Measurements from ENCODE around the gene PLSCR1. TPM values are rescaled to one million over a fixed set of nuclear protein-coding genes. Genes with fewer than 3 reads are reported as not detected.

The PLSCR1 gene
- total RNA-seq, 1 experiment from 2014 or later, result 58.1 TPM

DNA sequence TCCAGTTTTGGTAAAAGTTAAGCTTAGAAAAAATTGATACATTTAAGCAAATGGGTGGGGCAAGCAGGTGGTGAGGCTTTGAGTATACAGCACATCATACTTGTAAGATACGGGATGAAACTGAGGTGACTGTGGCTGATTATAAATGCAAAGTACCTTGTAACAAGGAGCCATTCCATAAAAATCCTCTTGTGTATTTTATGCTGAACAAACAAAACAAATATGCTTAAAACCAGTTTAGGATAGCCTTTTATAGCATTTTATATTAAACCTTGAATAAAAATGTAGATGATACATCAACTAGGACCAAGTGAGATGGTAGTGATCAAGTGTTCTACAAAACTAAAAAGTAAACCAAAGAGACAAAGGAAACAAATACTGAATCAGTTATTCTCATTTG, 3.4 kb downstream of the PLSCR1 start (continued):
- TF ChIP-seq ZNF396 (CRISPR knock-in tag; IDR thresholded peaks at IDR 0.05; ENCODE audit: borderline replicate concordance) (no peak), TCF7 (CRISPR knock-in tag; IDR thresholded peaks at IDR 0.05; ENCODE audit: low read depth) (no peak), FOXK1 (CRISPR knock-in tag; IDR thresholded peaks at IDR 0.05) (no peak), NFE2L1 (CRISPR knock-in tag; IDR thresholded peaks at IDR 0.05) (no peak), ETV6 (CRISPR knock-in tag; IDR thresholded peaks at IDR 0.05) (no peak), ZNF423 (CRISPR knock-in tag; IDR thresholded peaks at IDR 0.05) (no peak), JAZF1 (CRISPR knock-in tag; IDR thresholded peaks at IDR 0.05) (no peak), ZNF219 (CRISPR knock-in tag; IDR thresholded peaks at IDR 0.05; ENCODE audit: borderline replicate concordance) (no peak)
- TF ChIP-seq, protein P1, sequence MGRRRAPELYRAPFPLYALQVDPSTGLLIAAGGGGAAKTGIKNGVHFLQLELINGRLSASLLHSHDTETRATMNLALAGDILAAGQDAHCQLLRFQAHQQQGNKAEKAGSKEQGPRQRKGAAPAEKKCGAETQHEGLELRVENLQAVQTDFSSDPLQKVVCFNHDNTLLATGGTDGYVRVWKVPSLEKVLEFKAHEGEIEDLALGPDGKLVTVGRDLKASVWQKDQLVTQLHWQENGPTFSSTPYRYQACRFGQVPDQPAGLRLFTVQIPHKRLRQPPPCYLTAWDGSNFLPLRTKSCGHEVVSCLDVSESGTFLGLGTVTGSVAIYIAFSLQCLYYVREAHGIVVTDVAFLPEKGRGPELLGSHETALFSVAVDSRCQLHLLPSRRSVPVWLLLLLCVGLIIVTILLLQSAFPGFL (CRISPR knock-in tag; IDR thresholded peaks at IDR 0.05; ENCODE audit: borderline replicate concordance), result no peak
- TF ChIP-seq, protein P2, sequence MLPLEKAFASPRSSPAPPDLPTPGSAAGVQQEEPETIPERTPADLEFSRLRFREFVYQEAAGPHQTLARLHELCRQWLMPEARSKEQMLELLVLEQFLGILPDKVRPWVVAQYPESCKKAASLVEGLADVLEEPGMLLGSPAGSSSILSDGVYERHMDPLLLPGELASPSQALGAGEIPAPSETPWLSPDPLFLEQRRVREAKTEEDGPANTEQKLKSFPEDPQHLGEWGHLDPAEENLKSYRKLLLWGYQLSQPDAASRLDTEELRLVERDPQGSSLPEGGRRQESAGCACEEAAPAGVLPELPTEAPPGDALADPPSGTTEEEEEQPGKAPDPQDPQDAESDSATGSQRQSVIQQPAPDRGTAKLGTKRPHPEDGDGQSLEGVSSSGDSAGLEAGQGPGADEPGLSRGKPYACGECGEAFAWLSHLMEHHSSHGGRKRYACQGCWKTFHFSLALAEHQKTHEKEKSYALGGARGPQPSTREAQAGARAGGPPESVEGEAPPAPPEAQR (CRISPR knock-in tag; IDR thresholded peaks at IDR 0.05), result no peak
- TF ChIP-seq, protein P3, sequence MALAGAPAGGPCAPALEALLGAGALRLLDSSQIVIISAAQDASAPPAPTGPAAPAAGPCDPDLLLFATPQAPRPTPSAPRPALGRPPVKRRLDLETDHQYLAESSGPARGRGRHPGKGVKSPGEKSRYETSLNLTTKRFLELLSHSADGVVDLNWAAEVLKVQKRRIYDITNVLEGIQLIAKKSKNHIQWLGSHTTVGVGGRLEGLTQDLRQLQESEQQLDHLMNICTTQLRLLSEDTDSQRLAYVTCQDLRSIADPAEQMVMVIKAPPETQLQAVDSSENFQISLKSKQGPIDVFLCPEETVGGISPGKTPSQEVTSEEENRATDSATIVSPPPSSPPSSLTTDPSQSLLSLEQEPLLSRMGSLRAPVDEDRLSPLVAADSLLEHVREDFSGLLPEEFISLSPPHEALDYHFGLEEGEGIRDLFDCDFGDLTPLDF (CRISPR knock-in tag; IDR thresholded peaks at IDR 0.05), result no peak

DNA sequence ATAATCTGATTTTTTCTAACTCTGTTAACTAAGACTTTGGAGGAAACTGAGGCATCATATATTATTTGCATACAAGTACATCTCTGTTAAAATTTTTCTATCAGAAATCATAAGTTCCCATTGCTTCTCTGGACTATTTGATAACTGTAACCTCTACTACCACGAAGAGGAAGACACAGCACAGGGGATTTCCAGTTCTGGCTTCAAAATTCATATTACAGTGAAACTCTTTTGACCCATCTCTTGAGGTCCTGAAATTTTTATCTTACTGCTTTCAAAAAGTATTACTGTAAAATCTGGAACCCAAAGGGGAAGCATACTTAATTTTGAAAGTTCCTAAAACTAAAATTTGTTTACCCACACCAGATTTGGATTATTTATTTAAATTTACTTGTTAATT, 4.2 kb downstream of the PLSCR1 start:
- Mint-ChIP-seq H3K27ac (no peak overlapping the region), H3K36me3 (peaks cover 39% of the 10 kb centered on the region), H3K27me3 (ENCODE audit: low read depth) (no peaks in the 10 kb centered on the region), H3K9me3 (peaks cover 17% of the 10 kb centered on the region), H3K4me1 (peaks cover 49% of the 10 kb centered on the region), H3K4me3 (no peak overlapping the region)
- DNase-seq (ENCODE audit: low spot score) (no peak), ATAC-seq (no peak)
- POLR2A ChIA-PET, result no interaction called here
- CTCF ChIA-PET, result no interaction called here
- TF ChIP-seq, protein P4, sequence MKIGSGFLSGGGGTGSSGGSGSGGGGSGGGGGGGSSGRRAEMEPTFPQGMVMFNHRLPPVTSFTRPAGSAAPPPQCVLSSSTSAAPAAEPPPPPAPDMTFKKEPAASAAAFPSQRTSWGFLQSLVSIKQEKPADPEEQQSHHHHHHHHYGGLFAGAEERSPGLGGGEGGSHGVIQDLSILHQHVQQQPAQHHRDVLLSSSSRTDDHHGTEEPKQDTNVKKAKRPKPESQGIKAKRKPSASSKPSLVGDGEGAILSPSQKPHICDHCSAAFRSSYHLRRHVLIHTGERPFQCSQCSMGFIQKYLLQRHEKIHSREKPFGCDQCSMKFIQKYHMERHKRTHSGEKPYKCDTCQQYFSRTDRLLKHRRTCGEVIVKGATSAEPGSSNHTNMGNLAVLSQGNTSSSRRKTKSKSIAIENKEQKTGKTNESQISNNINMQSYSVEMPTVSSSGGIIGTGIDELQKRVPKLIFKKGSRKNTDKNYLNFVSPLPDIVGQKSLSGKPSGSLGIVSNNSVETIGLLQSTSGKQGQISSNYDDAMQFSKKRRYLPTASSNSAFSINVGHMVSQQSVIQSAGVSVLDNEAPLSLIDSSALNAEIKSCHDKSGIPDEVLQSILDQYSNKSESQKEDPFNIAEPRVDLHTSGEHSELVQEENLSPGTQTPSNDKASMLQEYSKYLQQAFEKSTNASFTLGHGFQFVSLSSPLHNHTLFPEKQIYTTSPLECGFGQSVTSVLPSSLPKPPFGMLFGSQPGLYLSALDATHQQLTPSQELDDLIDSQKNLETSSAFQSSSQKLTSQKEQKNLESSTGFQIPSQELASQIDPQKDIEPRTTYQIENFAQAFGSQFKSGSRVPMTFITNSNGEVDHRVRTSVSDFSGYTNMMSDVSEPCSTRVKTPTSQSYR (CRISPR knock-in tag; IDR thresholded peaks at IDR 0.05), result no peak
- TF ChIP-seq, protein P5, sequence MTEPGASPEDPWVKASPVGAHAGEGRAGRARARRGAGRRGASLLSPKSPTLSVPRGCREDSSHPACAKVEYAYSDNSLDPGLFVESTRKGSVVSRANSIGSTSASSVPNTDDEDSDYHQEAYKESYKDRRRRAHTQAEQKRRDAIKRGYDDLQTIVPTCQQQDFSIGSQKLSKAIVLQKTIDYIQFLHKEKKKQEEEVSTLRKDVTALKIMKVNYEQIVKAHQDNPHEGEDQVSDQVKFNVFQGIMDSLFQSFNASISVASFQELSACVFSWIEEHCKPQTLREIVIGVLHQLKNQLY (CRISPR knock-in tag; IDR thresholded peaks at IDR 0.05), result no peak
- TF ChIP-seq, protein P1 (CRISPR knock-in tag; IDR thresholded peaks at IDR 0.05; ENCODE audit: borderline replicate concordance), result no peak
- no peak for TF ChIP-seq ZNF232 (CRISPR knock-in tag; IDR thresholded peaks at IDR 0.05)
- TF ChIP-seq, protein P6, sequence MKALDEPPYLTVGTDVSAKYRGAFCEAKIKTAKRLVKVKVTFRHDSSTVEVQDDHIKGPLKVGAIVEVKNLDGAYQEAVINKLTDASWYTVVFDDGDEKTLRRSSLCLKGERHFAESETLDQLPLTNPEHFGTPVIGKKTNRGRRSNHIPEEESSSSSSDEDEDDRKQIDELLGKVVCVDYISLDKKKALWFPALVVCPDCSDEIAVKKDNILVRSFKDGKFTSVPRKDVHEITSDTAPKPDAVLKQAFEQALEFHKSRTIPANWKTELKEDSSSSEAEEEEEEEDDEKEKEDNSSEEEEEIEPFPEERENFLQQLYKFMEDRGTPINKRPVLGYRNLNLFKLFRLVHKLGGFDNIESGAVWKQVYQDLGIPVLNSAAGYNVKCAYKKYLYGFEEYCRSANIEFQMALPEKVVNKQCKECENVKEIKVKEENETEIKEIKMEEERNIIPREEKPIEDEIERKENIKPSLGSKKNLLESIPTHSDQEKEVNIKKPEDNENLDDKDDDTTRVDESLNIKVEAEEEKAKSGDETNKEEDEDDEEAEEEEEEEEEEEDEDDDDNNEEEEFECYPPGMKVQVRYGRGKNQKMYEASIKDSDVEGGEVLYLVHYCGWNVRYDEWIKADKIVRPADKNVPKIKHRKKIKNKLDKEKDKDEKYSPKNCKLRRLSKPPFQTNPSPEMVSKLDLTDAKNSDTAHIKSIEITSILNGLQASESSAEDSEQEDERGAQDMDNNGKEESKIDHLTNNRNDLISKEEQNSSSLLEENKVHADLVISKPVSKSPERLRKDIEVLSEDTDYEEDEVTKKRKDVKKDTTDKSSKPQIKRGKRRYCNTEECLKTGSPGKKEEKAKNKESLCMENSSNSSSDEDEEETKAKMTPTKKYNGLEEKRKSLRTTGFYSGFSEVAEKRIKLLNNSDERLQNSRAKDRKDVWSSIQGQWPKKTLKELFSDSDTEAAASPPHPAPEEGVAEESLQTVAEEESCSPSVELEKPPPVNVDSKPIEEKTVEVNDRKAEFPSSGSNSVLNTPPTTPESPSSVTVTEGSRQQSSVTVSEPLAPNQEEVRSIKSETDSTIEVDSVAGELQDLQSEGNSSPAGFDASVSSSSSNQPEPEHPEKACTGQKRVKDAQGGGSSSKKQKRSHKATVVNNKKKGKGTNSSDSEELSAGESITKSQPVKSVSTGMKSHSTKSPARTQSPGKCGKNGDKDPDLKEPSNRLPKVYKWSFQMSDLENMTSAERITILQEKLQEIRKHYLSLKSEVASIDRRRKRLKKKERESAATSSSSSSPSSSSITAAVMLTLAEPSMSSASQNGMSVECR (CRISPR knock-in tag; IDR thresholded peaks at IDR 0.05; ENCODE audit: borderline replicate concordance), result no peak
- no peak for TF ChIP-seq NR2C2 (CRISPR knock-in tag; IDR thresholded peaks at IDR 0.05)
- TF ChIP-seq CBFB (CRISPR knock-in tag; IDR thresholded peaks at IDR 0.05; ENCODE audit: low read depth), result no peak
- TF ChIP-seq, protein P7, sequence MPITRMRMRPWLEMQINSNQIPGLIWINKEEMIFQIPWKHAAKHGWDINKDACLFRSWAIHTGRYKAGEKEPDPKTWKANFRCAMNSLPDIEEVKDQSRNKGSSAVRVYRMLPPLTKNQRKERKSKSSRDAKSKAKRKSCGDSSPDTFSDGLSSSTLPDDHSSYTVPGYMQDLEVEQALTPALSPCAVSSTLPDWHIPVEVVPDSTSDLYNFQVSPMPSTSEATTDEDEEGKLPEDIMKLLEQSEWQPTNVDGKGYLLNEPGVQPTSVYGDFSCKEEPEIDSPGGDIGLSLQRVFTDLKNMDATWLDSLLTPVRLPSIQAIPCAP (CRISPR knock-in tag; IDR thresholded peaks at IDR 0.05), result no peak
- no peak for TF ChIP-seq PRRX2 (CRISPR knock-in tag; IDR thresholded peaks at IDR 0.05)
- TF ChIP-seq GTF2I (CRISPR knock-in tag; conservative IDR thresholded peaks at IDR 0.05), result no peak
- TF ChIP-seq, protein P8, sequence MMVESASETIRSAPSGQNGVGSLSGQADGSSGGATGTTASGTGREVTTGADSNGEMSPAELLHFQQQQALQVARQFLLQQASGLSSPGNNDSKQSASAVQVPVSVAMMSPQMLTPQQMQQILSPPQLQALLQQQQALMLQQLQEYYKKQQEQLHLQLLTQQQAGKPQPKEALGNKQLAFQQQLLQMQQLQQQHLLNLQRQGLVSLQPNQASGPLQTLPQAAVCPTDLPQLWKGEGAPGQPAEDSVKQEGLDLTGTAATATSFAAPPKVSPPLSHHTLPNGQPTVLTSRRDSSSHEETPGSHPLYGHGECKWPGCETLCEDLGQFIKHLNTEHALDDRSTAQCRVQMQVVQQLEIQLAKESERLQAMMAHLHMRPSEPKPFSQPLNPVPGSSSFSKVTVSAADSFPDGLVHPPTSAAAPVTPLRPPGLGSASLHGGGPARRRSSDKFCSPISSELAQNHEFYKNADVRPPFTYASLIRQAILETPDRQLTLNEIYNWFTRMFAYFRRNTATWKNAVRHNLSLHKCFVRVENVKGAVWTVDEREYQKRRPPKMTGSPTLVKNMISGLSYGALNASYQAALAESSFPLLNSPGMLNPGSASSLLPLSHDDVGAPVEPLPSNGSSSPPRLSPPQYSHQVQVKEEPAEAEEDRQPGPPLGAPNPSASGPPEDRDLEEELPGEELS (CRISPR knock-in tag; IDR thresholded peaks at IDR 0.05), result no peak
- no peak for TF ChIP-seq RELA (CRISPR knock-in tag; IDR thresholded peaks at IDR 0.05; ENCODE audit: borderline replicate concordance)
